GM18507 (cell line): ENCODE data around the gene DOCK1.

Experiments used
- DNase-seq: peaks from one replicate; pipeline ENCODE4 v3.0.0; 2011; ENCODE audit warnings: low read depth; ENCODE audit not compliant: insufficient read length; ENCODE audit errors: extremely low spot score
- FAIRE-seq: peaks from 2 replicates; lab custom pipeline; 2011; peaks lifted over from hg19 to GRCh38; lab: Jason Lieb, UNC

DOCK1 gene

DNA sequence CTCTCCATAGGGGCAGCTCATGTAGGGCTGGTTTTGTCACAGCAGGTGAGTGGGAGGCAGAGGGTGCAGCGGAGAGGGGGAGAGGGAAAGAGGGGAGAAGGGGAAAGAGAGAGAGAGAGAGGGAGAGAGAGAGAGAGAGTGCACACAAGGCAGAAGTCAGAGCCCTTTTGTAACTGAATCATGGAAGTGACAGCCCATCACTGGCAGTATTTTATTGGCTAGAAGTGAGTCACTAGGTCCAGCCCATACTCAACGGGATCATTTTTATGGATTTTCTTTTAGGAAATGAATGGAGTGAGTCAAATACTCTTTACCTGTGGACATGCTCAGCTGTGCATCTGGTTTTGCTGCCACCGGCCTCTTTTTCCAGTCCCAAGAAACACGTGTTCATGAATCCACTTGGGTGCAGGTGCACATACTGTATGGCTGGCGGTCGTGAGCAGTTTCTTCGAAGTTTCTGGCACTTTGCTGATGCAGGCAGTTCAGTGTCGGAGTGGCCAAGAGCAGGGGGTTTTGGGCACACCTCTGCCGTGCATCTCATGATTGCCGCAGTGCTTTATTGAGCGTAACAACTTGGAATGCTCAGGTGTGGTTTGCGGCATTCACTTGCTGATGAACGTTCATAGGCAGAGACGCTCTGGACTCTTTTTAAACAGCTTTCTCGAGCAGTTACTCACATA is 40.3 kb downstream of the DOCK1 start:
- FAIRE-seq = no peak
- DNase-seq = no peak

DNA sequence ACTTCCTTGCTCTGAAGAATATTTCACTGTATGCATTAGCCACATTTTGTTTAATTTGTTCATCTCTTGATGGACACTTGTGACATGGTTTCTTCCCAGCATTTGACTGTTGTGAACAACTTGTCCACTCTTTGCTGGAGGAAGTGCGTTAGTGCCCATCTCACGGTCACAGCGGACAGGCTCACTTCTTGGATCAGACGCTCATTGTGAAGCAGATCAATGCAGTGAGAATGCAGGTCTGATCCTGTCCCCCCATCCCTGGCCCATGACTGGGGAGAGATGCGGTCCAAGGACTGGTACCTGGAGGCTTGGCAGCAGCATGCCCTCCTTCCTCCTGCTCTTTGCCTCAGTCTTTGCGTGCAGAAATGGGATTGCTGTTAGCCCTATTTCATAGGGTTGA is 41.5 kb downstream of the DOCK1 start:
- DNase-seq = no peak
- FAIRE-seq = no peak

- FAIRE-seq = no peak
Measured at GRCh38 chr10:126948355-126949160, 43.3 kb downstream of the DOCK1 start.

GRCh38 chr10:126949161-126949503 is 43.9 kb downstream of the DOCK1 start:
- no peak for FAIRE-seq

More at GRCh38 chr10:126948355-126949160, 43.3 kb downstream of the DOCK1 start:
- DNase-seq = no peak

DNA sequence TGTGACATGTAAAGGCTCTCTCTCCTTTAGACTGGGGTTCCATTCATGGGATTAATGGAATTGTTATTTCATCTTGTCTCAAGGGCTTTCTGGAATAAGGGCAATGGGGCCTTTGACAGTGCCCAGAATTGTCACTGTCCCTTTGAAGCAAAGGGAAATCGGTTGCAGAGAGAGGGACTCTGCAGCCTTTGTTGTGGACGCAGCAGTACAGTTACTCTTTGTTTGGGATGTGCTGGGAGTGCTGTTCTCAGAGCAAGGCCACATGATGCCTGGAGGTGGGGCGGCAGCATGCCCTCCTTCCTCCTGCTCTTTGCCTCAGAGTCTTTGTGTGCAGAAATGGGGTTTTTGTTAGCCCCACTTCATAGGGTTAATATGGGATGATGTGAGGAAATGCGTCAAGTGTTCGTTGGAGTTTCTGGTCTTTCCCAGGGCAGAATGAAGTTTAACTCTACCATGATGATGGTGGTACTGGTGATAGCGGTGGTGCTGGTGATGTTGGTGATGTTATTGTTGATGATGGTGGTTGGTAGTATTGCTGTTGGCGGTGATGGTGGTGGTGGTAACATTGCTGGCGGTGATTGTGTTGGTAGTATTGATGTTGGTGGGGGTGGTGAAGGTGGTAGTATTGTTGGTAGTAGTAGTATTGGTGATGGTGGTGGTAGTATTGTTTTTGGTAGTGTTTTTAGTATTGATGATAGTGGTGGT is 45.3 kb downstream of the DOCK1 start:
- FAIRE-seq (no peak), DNase-seq (no peak)

More at GRCh38 chr10:126949161-126949503, 43.9 kb downstream of the DOCK1 start:
- DNase-seq = no peak

GRCh38 chr10:126953886-126954285 is 48.7 kb downstream of the DOCK1 start:
- DNase-seq (no peak), FAIRE-seq (no peak)

DNA sequence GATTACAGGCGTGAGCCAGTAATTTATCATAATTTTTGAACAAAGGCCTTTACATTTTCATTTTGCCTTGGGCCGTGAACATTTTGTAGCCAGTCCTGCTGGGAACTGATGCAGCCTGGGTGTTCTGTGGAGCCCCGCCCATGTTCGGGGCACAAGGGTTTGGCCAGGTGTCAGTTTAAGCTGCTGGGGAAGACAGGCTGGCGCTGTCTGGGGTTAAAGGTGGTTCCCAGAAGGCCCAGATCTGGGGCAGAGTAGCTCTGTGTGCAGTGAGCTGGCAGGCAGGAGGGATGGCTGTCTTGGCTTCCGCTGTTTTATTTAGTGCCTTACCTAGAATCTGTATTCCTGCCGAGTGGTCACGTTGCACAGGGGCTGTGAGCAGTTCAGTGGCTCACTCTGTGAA is 50.2 kb downstream of the DOCK1 start:
- FAIRE-seq = no peak
- DNase-seq = no peak

DNA sequence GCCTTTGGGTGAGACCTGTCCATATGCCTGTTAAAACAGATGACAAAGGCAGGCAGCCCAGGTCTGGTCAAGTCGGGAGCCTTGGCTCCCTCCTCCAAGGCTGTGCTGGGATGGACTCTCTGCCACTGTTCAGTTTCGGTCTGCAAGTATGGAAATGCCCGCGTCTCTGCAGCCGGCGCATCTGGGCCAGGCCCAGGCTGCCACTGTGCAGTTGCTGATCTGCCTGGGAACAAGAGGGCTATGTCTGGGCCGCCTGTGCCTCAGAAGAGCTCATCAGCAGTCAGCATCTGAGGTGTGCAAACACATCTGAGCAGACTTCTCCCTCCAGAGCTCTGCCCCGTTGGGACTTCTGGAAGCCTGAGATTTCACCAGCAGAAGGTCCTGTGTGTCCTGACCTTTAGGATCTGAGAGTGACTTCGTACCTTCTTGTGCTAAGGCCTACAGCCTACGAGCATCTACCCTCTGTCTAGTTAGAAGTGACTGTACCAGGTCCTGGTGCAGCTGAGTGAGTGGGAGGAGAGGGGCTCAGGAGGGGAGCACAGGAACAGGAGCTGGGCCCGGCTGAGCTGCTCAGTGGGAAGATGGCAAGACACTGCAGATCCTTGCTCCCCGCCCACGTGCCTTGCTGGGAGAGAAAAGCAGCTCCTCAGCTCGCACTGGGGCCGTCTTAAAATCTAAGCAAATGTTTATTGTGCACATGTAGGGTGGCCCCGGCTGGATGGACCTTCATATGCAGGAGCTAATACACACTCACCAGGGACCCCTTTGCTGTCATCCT is 50.9 kb downstream of the DOCK1 start:
- no peak for FAIRE-seq

GRCh38 chr10:126956712-126957108 is 51.5 kb downstream of the DOCK1 start:
- FAIRE-seq = no peak

More for the DNA sequence above, 50.9 kb downstream of the DOCK1 start:
- DNase-seq = no peak

GRCh38 chr10:126957111-126957510 is 51.9 kb downstream of the DOCK1 start:
- DNase-seq = no peak
- no peak for FAIRE-seq

More at GRCh38 chr10:126956712-126957108, 51.5 kb downstream of the DOCK1 start:
- DNase-seq = no peak

DNA sequence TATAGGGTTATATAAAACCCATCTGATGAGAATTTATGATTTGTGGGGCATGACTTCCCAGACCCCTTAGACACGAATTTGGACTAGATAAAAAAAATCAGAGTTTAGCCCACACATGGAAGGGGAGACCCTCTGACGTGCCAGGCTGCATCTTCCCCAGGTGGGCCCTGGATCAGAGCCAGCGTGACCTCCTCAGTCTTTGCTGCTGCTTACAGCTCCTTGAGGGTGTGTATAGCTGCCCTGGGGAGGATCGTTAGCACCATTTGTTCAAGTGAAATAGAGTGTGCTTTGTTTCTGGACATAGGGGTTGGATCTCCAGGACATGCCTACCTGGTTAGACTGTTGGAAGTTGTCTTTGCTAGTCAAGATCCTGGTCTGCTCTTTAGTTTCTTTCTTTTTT is 54.2 kb downstream of the DOCK1 start:
- no peak for FAIRE-seq

DNA sequence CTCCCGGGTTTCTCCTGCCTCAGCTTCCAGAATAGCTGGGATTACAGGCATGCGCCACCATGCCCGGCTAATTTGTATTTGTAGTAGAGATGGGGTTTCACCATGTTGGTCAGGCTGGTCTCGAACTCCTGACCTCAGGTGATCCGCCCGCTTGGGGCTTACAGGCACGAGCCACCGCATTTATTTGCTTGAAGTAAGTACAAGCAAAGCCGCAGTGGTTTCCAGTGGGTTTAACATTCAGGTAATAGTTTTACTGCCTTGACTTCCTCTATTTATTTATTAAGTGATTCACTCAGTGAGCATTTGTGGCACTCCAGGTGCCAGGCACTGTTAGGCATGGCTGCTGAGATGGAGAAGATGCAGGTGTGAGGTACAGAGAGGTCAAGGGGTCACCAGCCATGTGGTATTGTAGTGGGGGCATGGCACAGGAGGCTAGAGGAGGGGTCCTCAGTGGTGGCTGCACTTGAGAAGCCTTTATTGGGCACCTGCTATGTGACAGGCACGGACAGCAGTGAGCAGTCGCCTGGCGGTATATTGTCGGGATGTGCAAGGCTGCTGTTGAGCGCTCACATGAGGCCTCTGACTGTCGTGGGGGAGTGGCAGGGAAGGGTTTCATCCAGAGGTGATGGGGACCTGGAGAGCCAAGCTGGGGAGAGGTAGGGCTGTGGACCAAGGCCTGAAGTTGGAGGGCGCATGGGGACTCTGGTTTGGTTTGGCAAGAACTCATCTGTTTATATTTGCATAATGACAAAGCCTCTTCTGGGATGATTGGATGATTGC is 54.9 kb downstream of the DOCK1 start:
- no peak for FAIRE-seq

More for the DNA sequence above, 54.2 kb downstream of the DOCK1 start:
- DNase-seq = no peak

DNA sequence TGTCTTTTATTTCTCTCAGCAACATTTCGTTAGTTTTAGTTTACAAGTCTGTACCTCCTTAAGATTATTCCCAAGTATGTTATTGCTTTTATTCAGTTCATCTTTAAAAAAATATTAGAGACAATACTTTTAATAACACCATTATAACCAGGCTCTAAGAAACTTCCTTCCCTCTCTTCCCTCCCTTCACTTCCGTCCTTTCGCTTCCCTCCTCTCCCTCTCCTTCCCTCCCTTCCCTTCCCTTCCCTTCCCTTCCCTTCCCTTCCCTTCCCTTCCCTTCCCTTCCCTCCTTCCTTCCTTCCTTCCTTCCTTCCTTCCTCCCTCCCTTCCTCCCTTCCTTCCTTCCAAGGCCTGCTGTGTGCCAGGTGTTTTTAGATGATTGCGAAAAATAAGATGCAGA is 58.1 kb downstream of the DOCK1 start:
- no peak for DNase-seq
- FAIRE-seq = no peak

More for the DNA sequence above, 54.9 kb downstream of the DOCK1 start:
- DNase-seq = no peak

- FAIRE-seq = no peak
Measured at GRCh38 chr10:126964190-126964589, 59.0 kb downstream of the DOCK1 start.

GRCh38 chr10:126966938-126967337 is 61.7 kb downstream of the DOCK1 start:
- FAIRE-seq (no peak), DNase-seq (no peak)

More at GRCh38 chr10:126964190-126964589, 59.0 kb downstream of the DOCK1 start:
- no peak for DNase-seq

DNA sequence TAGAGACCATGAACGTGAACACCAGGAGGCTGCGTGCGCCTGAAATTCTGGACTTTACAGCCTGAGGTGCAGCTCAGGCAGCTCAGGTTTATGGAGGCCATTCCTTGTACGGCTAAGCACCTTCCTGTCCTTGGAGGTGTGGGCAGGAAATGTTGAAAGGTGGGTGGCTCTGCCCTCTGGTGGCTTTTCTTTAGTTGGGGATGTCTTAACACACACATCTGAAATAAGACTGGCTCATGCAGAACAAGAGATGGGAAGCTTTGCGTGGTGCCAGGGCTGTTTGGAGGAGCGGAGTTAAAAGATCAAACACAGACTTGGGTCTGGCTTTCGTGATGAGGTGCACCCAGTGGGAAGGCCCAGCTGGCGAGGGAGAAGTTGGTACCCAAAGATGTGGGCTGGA is 64.1 kb downstream of the DOCK1 start:
- no peak for DNase-seq
- FAIRE-seq = no peak

- DNase-seq = no peak
- no peak for FAIRE-seq
Measured at GRCh38 chr10:126972635-126973414, 67.6 kb downstream of the DOCK1 start.

DNA sequence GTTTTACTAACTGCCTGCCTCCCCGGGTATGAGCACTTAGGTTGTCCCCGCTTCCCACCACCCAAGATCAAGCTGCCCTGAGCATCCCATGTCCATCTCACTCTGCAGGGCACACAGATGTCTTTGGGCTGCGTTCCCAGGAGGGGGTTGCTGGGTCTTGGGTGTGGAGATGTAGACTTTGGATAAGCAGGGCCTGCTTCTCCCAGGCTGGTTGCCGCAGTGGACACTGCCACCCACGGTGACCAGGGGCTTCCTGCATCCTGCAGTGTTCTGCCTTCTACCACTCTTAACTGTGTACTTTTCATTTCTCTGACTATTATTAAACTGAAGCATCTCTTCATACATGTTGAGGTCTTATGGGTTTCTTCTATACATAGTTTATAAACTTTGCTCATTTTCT is 70.0 kb downstream of the DOCK1 start:
- FAIRE-seq (no peak), DNase-seq (no peak)
